Neuron (in vitro differentiated cells): Measurements from ENCODE around the gene MTA1.

ENCODE experiments used
- H2AFZ ChIP-seq: one replicate; pipeline ENCODE4 v1.6.1; 2013; ENCODE audit warnings: low read depth, mild to moderate bottlenecking, inconsistent platforms, low read length, moderate library complexity
- H3K27me3 ChIP-seq: one replicate; pipeline ENCODE4 v1.6.1; 2013; ENCODE audit warnings: low read length; ENCODE audit not compliant: insufficient read depth
- H3K36me3 ChIP-seq: one replicate; pipeline ENCODE4 v1.6.1; 2013; ENCODE audit warnings: low read length; ENCODE audit not compliant: insufficient read depth
- H3K4me1 ChIP-seq: one replicate; pipeline ENCODE4 v1.6.1; 2013; ENCODE audit warnings: low read length; ENCODE audit not compliant: insufficient read depth
- H3K4me3 ChIP-seq: 2 replicates; pipeline ENCODE4 v1.5.1; 2013; ENCODE audit warnings: mild to moderate bottlenecking, low read length, moderate library complexity
- H3K9me3 ChIP-seq: one replicate; pipeline ENCODE4 v1.6.1; 2013; ENCODE audit warnings: low read length

MTA1 gene

DNA sequence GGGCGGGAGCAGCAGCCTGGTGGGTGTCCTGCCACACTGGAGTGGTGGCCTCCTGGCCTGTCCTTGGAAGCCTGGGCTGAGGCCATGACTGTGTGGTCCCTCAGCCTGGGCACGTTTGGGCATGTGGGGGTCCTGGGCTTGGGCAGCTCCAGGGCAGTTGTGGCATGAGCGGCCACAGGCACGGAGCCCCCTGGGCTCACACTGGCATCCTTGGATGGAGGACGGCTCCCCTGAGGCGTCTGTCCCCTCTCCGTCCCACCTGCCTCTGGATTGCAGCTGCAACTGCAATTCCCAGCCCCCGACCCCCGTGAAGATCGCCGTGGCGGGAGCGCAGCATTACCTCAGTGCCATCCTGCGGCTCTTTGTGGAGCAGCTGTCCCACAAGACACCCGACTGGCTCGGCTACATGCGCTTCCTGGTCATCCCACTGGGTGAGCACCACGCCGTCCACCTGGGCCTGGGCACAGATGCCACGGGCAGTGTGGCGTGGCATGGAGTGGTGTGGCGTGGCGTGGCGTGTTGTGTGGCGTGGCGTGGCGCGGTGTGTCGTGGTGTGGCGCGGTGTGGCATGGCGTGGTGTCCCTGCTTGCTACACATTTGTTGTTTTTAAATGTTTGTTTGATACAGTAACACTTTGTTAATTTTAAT is 36.4 kb upstream of the MTA1 start:
- no peaks in the 10 kb centered on the region for H3K27me3 ChIP-seq
- no peaks in the 10 kb centered on the region for H3K4me1 ChIP-seq
- H2AFZ ChIP-seq = no peak overlapping the region
- H3K36me3 ChIP-seq = peaks cover 50% of the 10 kb centered on the region
- H3K9me3 ChIP-seq = no peaks in the 10 kb centered on the region
- no peak overlapping the region for H3K4me3 ChIP-seq

GRCh38 chr14:105384041-105384557 is 35.5 kb upstream of the MTA1 start:
- Histone ChIP-seq H3K27me3 (no peaks in the 10 kb centered on the region), H3K36me3 (peaks cover 48% of the 10 kb centered on the region), H2AFZ (no peak overlapping the region), H3K9me3 (no peaks in the 10 kb centered on the region), H3K4me3 (no peak overlapping the region), H3K4me1 (no peaks in the 10 kb centered on the region)

GRCh38 chr14:105384605-105385321 is 34.9 kb upstream of the MTA1 start:
- Histone ChIP-seq H3K27me3 (no peaks in the 10 kb centered on the region), H2AFZ (no peak overlapping the region), H3K4me1 (no peaks in the 10 kb centered on the region), H3K9me3 (no peaks in the 10 kb centered on the region), H3K36me3 (peaks cover 48% of the 10 kb centered on the region), H3K4me3 (no peak overlapping the region)

GRCh38 chr14:105385322-105385637 is 34.3 kb upstream of the MTA1 start:
- Histone ChIP-seq H3K4me1 (no peaks in the 10 kb centered on the region), H3K9me3 (no peaks in the 10 kb centered on the region), H3K4me3 (no peak overlapping the region), H2AFZ (no peak overlapping the region), H3K36me3 (peaks cover 45% of the 10 kb centered on the region), H3K27me3 (no peaks in the 10 kb centered on the region)

- Histone ChIP-seq H2AFZ (no peak overlapping the region), H3K4me3 (no peak overlapping the region), H3K9me3 (no peaks in the 10 kb centered on the region), H3K36me3 (peaks cover 45% of the 10 kb centered on the region), H3K27me3 (no peaks in the 10 kb centered on the region), H3K4me1 (no peaks in the 10 kb centered on the region)
Observed at GRCh38 chr14:105385698-105386365, 33.8 kb upstream of the MTA1 start.

DNA sequence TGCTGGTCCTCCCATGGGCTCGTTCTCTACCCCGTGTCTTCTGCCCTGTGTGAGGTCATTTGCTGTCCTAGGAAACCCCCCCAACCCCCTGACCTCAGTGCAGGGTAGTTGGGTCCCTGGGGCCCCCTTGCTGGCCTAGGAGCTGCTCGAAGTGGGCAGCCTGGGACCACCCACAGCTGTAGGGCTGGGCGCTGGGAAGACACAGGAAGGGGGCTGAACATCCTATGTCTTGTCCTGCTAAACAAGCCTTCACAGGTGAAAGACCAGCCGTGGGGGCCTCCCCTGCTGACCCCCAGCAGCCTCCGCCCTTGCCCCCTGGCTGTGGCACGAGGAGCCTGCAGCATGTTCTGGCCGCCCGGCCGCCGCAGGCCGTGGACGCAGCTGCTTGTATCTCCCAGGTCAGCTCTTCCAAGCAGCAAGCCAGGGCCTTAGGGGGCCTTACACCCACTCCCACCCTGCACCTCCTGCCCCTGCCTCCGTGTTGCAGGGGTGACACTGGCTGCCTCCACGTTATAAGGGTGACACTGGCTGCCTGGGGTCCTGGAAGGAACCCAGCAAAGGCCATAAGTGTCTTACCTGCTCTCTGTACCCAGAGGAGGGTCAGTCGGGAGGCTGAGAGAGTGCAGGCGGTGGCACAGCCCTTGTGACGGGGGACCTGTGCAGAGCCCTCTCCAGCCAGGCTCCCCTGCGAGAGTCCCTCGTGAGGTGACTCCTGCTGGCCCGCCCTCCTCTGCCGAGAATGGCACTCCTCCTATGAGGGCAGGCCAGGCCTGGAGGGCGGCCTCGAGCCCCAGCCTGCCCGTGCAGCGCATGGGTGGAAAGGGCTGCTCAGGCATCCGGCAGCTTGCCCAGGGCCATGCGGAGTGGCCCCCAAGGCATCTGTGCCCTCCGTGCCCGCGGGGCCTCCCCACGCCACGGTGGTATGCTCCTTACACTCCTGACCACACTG is 32.8 kb upstream of the MTA1 start:
- peaks cover 42% of the 10 kb centered on the region for H3K36me3 ChIP-seq
- H3K27me3 ChIP-seq = no peaks in the 10 kb centered on the region
- H2AFZ ChIP-seq = no peak overlapping the region
- no peak overlapping the region for H3K4me3 ChIP-seq
- H3K4me1 ChIP-seq = no peaks in the 10 kb centered on the region
- H3K9me3 ChIP-seq = no peaks in the 10 kb centered on the region

DNA sequence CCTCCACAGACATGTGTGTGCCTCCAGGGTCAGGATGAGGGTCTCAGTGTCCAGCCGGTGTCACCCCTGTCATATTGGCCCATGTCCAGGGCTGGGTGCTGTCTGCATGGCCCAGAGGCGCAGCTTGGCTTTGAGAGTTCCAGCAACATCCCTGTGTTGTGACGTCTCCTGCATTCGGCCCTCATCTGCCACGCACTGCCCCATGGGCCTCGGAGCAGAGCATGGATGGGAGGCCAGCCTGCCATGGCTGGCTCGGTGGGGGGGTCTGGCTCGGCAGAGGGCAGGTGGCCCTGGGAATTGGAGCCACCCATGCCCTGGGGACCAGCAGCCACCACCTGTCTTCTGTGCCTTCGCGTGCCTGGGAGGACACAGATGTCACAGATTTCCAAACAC is 32.1 kb upstream of the MTA1 start:
- Histone ChIP-seq H3K9me3 (no peaks in the 10 kb centered on the region), H2AFZ (no peak overlapping the region), H3K36me3 (peaks cover 38% of the 10 kb centered on the region), H3K27me3 (no peaks in the 10 kb centered on the region), H3K4me1 (no peaks in the 10 kb centered on the region), H3K4me3 (no peak overlapping the region)

DNA sequence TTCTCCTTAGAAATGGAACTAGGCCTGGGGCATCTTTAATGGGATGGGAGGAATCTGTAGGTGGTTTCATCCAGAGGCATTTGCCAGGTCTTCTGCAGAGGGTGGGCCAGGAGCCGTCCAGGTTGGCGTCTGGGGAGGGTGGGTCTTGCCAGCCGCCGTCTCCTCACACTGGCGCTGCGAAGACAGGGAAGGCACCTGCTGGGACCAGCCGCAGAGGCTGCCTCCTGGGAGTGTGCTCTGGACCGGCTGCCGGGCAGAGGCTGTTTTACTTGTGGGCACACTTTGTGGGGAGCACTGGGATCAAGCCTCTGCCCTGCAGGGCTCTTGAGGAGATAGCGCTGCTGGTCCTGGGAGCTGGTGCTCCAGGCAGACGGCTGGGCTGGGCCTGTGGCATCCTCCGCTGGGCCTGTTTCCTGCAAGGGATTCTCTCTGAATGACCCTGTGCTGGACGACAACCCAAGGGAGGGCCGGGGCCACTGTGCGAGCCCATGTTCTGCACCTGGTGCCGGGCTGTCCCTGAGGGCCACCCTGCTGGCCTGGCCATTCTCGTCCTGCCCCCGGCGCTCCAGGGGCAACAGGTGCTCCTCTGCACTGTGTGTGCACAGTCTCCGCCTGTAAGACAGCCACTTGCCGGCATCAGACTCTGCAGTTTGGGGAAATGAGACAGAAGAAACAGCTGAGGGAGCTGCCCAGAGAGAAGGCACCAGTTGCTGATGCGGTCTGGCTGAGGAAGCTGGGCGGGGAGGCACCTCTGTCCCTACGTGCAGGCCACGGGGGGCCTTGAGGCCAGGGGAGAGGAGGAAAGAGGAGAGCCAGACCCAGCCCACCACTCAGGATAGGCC is 31.3 kb upstream of the MTA1 start:
- Histone ChIP-seq H3K36me3 (peaks cover 30% of the 10 kb centered on the region), H3K9me3 (no peaks in the 10 kb centered on the region), H3K4me1 (no peaks in the 10 kb centered on the region), H2AFZ (no peak overlapping the region), H3K4me3 (no peak overlapping the region), H3K27me3 (no peaks in the 10 kb centered on the region)

GRCh38 chr14:105388976-105389375 is 30.7 kb upstream of the MTA1 start:
- no peak overlapping the region for H3K4me3 ChIP-seq
- H2AFZ ChIP-seq = no peak overlapping the region
- peaks cover 23% of the 10 kb centered on the region for H3K36me3 ChIP-seq
- no peaks in the 10 kb centered on the region for H3K27me3 ChIP-seq
- no peaks in the 10 kb centered on the region for H3K9me3 ChIP-seq
- H3K4me1 ChIP-seq = no peaks in the 10 kb centered on the region

GRCh38 chr14:105389534-105389933 is 30.1 kb upstream of the MTA1 start:
- Histone ChIP-seq H3K4me1 (no peaks in the 10 kb centered on the region), H3K4me3 (no peak overlapping the region), H3K36me3 (peaks cover 22% of the 10 kb centered on the region), H3K9me3 (no peaks in the 10 kb centered on the region), H2AFZ (no peak overlapping the region), H3K27me3 (no peaks in the 10 kb centered on the region)

GRCh38 chr14:105389976-105390848 is 29.4 kb upstream of the MTA1 start:
- H3K4me1 ChIP-seq = no peaks in the 10 kb centered on the region
- no peaks in the 10 kb centered on the region for H3K9me3 ChIP-seq
- no peaks in the 10 kb centered on the region for H3K27me3 ChIP-seq
- H3K36me3 ChIP-seq = peaks cover 17% of the 10 kb centered on the region
- no peak overlapping the region for H3K4me3 ChIP-seq
- H2AFZ ChIP-seq = no peak overlapping the region
